Tibial nerve (tissue), 4 donors: ENCODE measurements around the gene NUDT9. TPM values are rescaled to one million over a fixed set of nuclear protein-coding genes. Genes with fewer than 3 reads are reported as not detected.
"Not testable (repeated sequence)": the region's sequence is repeated elsewhere in the genome, so short reads cannot be mapped to it uniquely, and the experiment has no call there.

Source experiments
- DNase-seq, 2 donors: peaks; one replicate each; pipeline ENCODE4 v3.0.0-alpha.2; 2019; ENCODE audit warnings: low spot score in 2 of 2
- H3K27ac ChIP-seq, 4 donors: fragments of 200-600 bp; sonication (generic) in 3 of 4; one replicate each; pipeline ENCODE4 v1.5.1; 2017 to 2019; ENCODE audit warnings: mild to moderate bottlenecking in 1 of 4
- H3K27me3 ChIP-seq, 2 donors: fragments of 200-600 bp; sonication (generic) in 1 of 2; one replicate each; pipeline versions ENCODE4 v1.5.1 to v1.6.0; 2017 to 2019
- H3K36me3 ChIP-seq, 3 donors: fragments of 200-600 bp; sonication (generic); one replicate each; pipeline ENCODE4 v1.5.1; 2018 to 2019
- H3K4me1 ChIP-seq, 4 donors: fragments of 200-600 bp; sonication (generic) in 3 of 4; one replicate each; pipeline ENCODE4 v1.5.1; 2017 to 2019
- H3K4me3 ChIP-seq, 4 donors: fragments of 200-600 bp; sonication (generic) in 3 of 4; one replicate each; pipeline ENCODE4 v1.5.1; 2017 to 2019; ENCODE audit warnings: mild to moderate bottlenecking in 1 of 4, moderate library complexity in 1 of 4
- H3K9me3 ChIP-seq, 4 donors: fragments of 200-600 bp; sonication (generic) in 3 of 4; one replicate each; pipeline ENCODE4 v1.5.1; 2017 to 2019
- EP300 ChIP-seq, 2 donors: sonication (generic); formaldehyde crosslinking; IDR thresholded peaks; one replicate each; pipeline ENCODE4 v1.6.1; 2017; ENCODE audit warnings: antibody characterized with exemption in 2 of 2, mild to moderate bottlenecking in 1 of 2
- POLR2A ChIP-seq, 2 donors: fragments of 450-650 bp; IDR thresholded peaks; one replicate each; pipeline ENCODE4 v1.6.1; 2017; ENCODE audit warnings: antibody characterized with exemption in 2 of 2, mild to moderate bottlenecking in 2 of 2, moderate library complexity in 2 of 2
- WGBS, 2 donors: methylation state at CpG; one replicate each; pipeline ENCODE4 v1.1.5; 2018; 5-methylcytosine and 5-hydroxymethylcytosine counted together
- total RNA-seq, 4 donors: library from RNA; depleted of rRNA; stranded (reverse); fragments of >200 nt; gene quantifications; one replicate each; pipeline ENCODE4 v1.1.0, GENCODE V29; 2016
- TF ChIP-seq, protein P1 (sequence below), 5 experiments: fragments of 200-600 bp in 3 of 5; fragments of 450-650 bp in 2 of 5; sonication (generic) in 3 of 5; IDR thresholded peaks; one replicate each; pipeline ENCODE4 v1.5.1; 2016 to 2019; ENCODE audit warnings: antibody characterized with exemption in 5 of 5, mild to moderate bottlenecking in 3 of 5, moderate library complexity in 2 of 5

NUDT9 gene
- total RNA-seq, 4 donors from 2014 or later, result 15.0 to 33.3 (median 24.5) TPM

DNA sequence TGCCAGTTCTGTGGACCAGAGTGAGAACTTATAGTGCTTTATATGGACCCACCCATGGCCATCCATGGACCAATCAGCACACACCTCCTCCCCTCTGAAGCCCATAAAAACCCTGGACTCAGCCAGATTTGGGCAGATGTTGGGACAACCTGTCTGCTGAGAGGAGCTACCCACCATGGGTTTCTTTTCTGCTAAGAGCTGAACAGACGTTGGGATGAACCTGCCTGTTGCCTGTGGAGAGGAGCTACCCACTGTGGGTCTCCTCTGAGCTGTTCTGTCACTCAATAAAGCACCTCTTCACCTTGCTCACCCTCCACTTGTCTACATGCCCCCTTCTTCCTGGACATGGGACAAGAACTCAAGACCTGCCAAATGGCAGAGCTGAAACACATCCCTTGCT lies 22.4 kb upstream of the NUDT9 start:
- Histone ChIP-seq H3K27ac (no peak overlapping the region), H3K36me3 (no peaks in the 10 kb centered on the region), H3K27me3 (no peaks in the 10 kb centered on the region), H3K9me3 (no peaks in the 10 kb centered on the region), H3K4me3 (no peak overlapping the region), H3K4me1 (no peaks in the 10 kb centered on the region)
- no peak for DNase-seq
- TF ChIP-seq, protein P1, sequence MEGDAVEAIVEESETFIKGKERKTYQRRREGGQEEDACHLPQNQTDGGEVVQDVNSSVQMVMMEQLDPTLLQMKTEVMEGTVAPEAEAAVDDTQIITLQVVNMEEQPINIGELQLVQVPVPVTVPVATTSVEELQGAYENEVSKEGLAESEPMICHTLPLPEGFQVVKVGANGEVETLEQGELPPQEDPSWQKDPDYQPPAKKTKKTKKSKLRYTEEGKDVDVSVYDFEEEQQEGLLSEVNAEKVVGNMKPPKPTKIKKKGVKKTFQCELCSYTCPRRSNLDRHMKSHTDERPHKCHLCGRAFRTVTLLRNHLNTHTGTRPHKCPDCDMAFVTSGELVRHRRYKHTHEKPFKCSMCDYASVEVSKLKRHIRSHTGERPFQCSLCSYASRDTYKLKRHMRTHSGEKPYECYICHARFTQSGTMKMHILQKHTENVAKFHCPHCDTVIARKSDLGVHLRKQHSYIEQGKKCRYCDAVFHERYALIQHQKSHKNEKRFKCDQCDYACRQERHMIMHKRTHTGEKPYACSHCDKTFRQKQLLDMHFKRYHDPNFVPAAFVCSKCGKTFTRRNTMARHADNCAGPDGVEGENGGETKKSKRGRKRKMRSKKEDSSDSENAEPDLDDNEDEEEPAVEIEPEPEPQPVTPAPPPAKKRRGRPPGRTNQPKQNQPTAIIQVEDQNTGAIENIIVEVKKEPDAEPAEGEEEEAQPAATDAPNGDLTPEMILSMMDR (IDR thresholded peaks at IDR 0.05), result no peak
- TF ChIP-seq POLR2A (IDR thresholded peaks at IDR 0.05) (no peak), EP300 (IDR thresholded peaks at IDR 0.05) (no peak)
- WGBS, 2 donors, result 67 to 88% methylated on average over 1 of the region's 1 CpG

GRCh38 chr4:87403732-87404131 lies 18.6 kb upstream of the NUDT9 start:
- not testable (repeated sequence) for H3K4me3 ChIP-seq, H3K36me3 ChIP-seq, H3K4me1 ChIP-seq, DNase-seq, H3K27ac ChIP-seq, H3K9me3 ChIP-seq, H3K27me3 ChIP-seq
- 69 to 86% methylated on average over 1 of the region's 1 CpG for WGBS, 2 donors

GRCh38 chr4:87405211-87405820 lies 17.1 kb upstream of the NUDT9 start:
- WGBS, 2 donors, result 74 to 90% methylated on average over 5 of the region's 5 CpGs
- H3K27me3 ChIP-seq, result no peaks in the 10 kb centered on the region
- H3K4me1 ChIP-seq, result peaks cover 0 to 5% (median 0%) of the 10 kb centered on the region in 4 donors
- TF ChIP-seq EP300 (IDR thresholded peaks at IDR 0.05), result no peak
- TF ChIP-seq POLR2A (IDR thresholded peaks at IDR 0.05), result no peak
- TF ChIP-seq, protein P1 (IDR thresholded peaks at IDR 0.05), result no peak
- DNase-seq, result no peak
- H3K9me3 ChIP-seq, result no peaks in the 10 kb centered on the region
- no peak overlapping the region for H3K27ac ChIP-seq
- no peaks in the 10 kb centered on the region for H3K36me3 ChIP-seq
- no peak overlapping the region for H3K4me3 ChIP-seq

DNA sequence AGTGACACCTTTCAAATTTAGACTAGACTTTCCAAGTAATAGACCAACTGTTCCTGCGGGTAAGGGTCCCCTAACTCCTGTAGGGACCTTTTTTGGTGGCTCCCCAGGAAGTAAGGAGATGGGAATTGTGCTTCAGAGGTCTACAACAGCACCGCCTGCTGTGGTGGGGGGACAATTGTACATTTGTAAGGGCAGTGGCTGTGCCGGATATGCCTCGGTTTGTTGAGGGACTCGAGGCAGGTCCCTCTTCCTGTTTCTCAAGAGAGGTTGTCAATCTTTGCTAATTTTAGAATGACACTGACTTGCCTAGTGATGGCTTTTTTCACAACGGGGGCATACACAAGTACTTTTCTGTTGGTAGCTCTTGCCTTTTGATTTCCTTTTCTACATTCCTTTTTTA lies 15.9 kb upstream of the NUDT9 start:
- TF ChIP-seq, protein P1 (IDR thresholded peaks at IDR 0.05), result no peak
- no peak for TF ChIP-seq POLR2A (IDR thresholded peaks at IDR 0.05)
- no peak for TF ChIP-seq EP300 (IDR thresholded peaks at IDR 0.05)
- DNase-seq, result no peak
- Histone ChIP-seq H3K27ac (no peak overlapping the region), H3K4me3 (no peak overlapping the region), H3K36me3 (no peaks in the 10 kb centered on the region), H3K27me3 (no peaks in the 10 kb centered on the region), H3K9me3 (no peaks in the 10 kb centered on the region), H3K4me1 (peaks cover 0 to 5% (median 0%) of the 10 kb centered on the region in 4 donors)
- 47 to 52% methylated on average over 6 of the region's 6 CpGs for WGBS, 2 donors

DNA sequence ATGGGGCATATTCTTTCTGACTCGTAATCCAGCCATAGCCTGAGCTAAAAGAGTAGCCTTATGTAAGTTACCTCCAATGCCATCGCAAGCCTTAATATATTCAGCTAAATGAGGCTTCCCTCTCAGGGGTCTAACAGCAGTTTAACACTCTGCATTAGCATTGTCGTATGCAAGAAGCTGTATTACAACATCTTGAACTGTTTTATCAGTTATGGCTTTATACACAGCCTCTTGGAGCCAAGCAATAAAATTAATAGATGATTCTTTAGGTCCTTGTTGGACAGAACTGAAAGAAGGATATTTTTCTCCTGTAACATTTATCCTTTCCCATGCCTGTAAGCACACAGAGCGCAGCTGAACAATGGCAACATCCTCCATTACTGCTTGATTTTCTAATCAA lies 15.5 kb upstream of the NUDT9 start:
- 46 to 60% methylated on average over 4 of the region's 4 CpGs for WGBS, 2 donors
- not testable (repeated sequence) for H3K27ac ChIP-seq, H3K36me3 ChIP-seq, H3K27me3 ChIP-seq, DNase-seq, H3K4me3 ChIP-seq, H3K9me3 ChIP-seq, H3K4me1 ChIP-seq

- Histone ChIP-seq H3K27me3 (no peaks in the 10 kb centered on the region), H3K9me3 (peaks cover 0 to 4% (median 0%) of the 10 kb centered on the region in 4 donors), H3K4me3 (no peak overlapping the region), H3K27ac (no peak overlapping the region), H3K36me3 (no peaks in the 10 kb centered on the region), H3K4me1 (peaks cover 0 to 5% (median 0%) of the 10 kb centered on the region in 4 donors)
- DNase-seq, result no peak
- TF ChIP-seq EP300 (IDR thresholded peaks at IDR 0.05) (no peak), POLR2A (IDR thresholded peaks at IDR 0.05) (no peak)
- TF ChIP-seq, protein P1 (IDR thresholded peaks at IDR 0.05), result no peak
- 65 to 79% methylated on average over 3 of the region's 3 CpGs for WGBS, 2 donors
Observed at GRCh38 chr4:87409420-87409939, 12.9 kb upstream of the NUDT9 start.
